HTR-8/SVneo (cell line): ENCODE measurements around the gene TRAPPC8.
"Not testable (repeated sequence)": the region's sequence is repeated elsewhere in the genome, so short reads cannot be mapped to it uniquely, and the experiment has no call there.

Experiments used
- DNase-seq: peaks from one replicate; pipeline ENCODE4 v3.0.0; 2011; ENCODE audit warnings: low spot score, mixed read lengths; ENCODE audit not compliant: insufficient read length
- FAIRE-seq: peaks from 2 replicates; lab custom pipeline; 2011; peaks lifted over from hg19 to GRCh38; lab: Jason Lieb, UNC

TRAPPC8 gene

DNA sequence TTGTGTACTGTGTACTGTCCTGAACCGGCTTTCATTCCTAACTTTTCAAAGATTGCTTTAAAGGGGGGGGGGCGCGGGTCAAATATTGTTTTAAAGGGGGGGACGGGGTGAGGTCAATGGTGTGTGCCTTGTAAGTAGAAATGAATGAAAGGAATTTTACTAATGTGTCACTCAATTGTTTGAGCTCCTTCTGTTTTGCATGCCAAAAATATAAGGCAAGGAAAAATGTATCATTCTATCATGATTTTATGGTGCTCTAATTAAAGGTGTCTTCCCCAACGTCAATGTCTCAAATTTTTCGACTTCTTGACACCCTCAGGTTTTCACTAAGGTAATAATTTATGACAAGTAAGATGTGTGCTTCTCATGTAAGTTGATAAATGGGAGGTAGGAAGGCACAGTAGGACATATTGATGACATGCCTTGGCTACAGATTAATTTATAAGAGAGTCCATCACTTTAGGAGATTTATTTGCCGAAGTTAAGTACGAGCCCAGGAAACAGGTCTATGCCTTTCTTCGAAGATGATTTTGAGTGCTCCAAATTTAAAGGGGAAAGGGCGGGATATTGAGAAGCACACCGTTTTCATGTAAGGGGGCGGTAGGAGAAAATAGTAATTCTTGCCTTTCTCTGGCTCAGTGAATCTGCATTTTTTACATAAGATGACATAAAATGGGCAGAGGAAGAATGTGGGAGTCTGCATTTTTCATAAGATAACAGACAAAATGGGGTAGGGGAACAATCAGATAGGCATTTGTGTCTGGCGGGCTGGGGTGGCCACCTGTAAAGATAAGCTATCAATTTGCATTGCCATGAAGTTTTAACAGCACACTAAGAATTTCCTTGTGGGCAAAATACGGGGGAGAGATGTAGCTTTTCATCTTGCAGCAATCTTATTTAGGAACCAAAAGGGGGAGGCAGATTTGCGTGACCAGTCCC is 1.2 kb upstream of the TRAPPC8 start:
- FAIRE-seq, result no peak
- DNase-seq, result no peak

DNA sequence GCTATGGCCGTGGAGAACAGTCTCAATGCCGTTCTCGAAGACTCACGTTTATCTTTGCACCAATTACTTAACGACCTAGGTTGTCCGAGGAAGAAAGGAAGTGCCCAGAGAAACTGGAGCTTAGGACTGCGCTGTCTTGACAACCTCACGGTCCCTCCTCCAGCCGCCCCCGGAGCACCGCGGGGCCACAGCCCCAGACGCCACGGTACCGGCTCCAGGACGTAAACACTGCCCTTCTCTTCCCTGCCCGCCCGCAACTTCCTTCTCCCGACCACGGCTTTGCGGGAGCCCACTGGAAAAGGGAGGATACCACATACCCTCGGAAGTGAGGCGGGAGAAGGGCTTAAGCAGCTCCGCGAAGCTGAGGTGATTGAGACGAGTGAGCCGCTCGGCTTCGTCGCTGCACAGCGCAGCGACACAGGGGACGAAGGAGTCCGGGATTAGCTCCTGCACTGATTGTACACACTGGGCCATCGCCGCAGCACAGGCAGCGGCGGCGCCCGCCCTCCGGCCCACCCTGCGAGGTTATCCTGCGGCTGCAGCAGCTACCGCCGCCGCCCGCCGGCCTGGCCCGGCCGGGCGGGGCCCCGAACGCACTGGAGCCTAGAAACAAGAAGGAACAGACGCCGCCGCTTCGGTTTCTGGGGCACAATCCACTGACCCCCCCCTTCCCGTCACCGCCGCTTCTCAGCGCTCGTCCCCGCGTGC is 483 bp downstream of the TRAPPC8 start:
- FAIRE-seq (no peak), DNase-seq (peak; percentile 5)

DNA sequence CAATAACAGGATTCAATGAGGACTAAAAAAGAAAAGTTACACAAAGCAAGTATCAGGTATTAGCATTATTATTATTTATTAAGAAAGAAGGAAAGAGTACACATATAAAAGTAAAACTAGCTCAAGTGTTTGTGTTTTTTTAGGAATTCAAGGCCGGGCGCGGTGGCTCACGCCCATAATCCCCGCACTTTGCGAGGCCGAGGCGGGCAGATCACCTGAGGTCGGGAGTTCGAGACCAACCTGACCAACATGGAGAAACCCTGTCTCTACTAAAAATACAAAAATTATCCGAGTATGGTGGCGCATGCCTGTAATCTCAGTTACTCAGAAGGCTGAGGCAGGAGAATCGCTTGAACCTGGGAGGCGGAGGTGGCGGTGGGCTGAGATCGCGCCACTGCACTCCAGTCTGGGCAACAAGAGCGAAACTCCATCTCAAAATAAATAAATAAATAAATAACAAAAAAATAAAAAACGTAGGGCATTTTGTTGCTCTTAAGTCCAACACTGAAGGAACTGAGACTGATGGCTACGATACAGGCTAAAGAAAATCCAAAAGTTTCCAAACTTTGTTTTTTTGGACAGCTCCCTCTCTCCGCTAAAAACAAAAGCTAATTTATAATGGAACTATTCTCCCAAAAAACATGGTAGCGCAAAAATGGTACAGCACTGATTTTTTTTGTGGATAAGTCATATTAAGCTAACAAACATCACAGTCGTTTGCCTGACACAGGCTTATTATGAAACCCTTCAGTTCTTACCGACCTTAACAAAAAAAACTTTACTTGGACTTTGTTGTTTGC is 1.7 kb downstream of the TRAPPC8 start:
- DNase-seq (no peak), FAIRE-seq (no peak)

DNA sequence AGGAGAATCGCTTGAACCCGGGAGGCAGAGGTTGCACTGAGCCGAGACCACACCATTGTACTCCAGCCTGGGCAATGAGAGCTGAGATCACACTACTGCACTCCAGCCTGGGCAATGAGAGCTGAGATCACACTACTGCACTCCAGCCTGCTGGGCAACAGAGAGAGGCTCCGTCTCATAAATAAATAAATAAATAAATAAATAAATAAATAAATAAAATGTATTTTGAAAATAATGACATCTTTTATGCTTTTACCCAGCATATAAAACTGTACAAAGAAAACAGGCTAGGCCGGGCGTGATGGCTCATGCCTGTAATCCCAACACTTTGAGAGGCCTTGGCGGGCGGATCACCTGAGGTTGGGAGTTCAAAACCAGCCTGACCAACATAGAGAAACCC is 8.2 kb downstream of the TRAPPC8 start:
- not testable (repeated sequence) for DNase-seq, FAIRE-seq

DNA sequence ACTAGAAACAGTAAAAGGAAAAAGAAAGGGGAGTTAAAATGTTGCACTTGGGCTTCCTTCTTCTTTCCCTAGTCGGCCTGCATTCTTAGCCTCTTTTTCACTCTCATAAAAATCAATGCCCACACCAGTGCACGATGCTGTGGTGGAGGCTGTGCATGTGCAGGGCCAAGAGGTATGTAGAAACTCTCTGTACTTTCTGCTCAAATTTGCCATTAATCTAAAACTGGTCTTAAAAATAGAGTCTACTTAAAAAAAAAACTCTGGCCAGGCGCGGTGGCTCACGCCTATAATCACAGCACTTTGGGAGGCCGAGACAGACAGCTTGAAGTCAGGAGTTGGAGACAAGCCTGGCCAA is 11.1 kb downstream of the TRAPPC8 start:
- no peak for DNase-seq
- no peak for FAIRE-seq

DNA sequence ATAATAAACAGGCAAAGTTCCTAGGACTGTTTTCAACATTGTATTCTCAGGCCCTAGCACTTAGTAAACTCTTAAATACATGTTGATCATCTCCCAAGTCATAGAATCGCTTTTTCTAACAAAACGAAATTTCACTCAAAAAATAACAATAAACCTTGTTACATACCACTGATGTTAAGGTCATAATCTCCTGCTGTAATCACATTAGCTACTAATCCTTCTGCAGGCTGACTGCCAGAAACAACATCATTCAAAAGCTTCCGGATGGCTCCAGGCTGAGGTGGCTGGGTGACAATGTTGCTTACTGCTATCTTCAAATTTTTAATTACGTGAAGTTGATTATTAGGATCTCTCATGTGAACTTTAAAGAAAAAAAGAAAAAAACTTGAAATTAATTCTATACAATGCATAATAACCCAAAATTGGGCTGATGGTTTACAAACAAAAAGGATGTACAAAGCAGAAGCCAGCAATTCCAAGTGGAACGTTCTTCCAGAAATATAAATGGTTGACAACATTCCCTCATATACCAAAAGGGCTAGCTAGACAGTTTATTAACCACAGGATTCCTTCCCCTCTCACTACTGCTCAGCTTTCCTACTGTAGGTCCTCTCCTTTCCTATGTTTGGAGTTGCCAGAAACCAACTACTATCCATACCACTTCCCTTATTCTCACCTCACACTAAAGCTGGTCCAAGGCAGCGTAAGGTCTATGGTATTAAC is 11.6 kb downstream of the TRAPPC8 start:
- no peak for FAIRE-seq

DNA sequence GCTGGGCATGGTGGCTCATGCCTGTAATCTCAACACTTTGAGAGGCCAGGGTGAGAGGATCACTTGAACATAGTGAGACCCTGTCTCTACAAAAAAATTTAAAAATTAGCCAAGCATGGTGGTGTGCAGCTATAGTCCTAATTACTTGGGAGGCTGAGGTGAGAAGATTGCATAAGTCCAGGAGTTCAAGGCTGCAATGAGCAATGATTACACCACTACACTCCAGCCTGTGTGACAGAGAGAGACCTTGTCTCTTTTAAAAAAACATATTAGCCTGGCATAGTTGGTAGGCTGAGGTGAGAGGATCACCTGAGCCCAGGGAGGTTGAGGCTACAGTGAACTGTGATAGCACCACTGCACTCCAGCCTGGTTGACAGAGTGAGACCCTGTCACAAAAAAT is 13.7 kb downstream of the TRAPPC8 start:
- DNase-seq (no peak), FAIRE-seq (no peak)

More for the DNA sequence above, 11.6 kb downstream of the TRAPPC8 start:
- DNase-seq, result no peak

DNA sequence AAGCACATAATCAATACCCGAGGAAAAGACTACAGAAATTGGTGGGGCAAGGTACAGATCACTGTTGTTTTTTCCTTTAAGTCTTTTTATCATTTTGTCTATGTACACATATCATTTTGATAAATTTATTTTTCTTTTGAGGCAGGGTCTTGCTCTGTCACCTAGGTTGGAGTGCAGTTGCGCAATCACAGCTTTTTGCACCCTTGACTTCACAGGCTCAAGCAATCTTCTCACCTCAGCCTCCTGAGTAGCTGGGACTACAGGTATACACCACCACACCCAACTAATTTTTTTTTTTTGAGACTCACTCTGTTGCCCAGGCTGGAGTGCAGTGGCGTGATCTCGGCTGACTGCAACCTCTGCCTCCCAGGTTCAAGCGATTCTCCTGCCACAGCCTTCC is 15.9 kb downstream of the TRAPPC8 start:
- not testable (repeated sequence) for FAIRE-seq, DNase-seq

DNA sequence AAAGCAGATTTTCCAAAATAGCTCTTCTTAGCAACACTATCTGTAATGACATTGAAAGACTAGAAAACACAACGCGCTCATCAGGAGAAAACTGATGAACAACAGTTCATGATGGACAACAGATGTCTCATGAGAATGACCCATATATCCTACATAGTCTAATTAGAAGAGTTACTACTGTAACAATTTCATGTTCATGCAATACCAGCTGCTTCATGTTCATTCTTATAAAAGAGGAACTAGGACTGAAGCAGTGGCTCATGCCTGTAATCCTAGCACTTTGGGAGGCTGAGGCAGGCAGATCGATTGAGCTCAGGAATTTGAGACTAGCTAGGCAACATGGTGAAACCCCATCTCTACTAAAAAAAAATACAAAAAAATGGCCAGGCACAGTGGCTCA is 22.7 kb downstream of the TRAPPC8 start:
- FAIRE-seq, result no peak
- no peak for DNase-seq

DNA sequence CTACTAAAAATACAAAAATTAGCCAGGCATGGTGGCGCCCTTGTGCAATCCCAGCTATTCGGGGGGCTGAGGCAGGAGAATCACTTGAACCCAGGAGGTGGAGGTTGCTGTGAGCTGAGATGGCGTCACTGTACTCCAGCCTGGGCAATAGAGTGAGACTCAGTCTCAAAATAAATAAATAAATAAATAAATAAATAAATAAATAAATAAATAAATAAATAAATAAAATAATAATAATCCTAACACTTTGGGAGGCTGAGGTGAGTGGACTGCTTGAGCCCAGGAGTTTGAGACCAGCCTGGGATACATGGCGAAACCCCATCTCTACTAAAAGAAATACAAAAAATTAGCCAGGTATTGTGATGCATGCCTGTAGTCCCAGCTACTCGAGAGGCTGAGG is 23.6 kb downstream of the TRAPPC8 start:
- not testable (repeated sequence) for DNase-seq, FAIRE-seq

DNA sequence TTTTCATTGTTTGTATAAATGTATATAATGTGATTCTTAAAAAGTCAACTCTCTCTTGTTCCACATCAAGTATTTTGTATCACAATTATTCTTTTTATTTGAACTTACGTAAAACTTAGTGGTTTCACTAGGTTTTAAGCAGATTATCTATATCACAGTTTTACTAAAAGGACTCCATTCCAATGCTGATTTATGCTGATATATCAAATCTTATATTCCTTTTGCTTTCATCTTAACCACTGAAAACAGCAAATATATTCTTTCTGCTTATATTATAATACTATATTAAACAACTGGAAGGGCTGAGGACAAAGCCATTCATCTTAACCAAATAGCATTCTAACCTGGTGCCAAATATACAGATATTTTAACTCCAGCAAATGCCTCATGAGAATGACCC is 24.2 kb downstream of the TRAPPC8 start:
- no peak for FAIRE-seq

DNA sequence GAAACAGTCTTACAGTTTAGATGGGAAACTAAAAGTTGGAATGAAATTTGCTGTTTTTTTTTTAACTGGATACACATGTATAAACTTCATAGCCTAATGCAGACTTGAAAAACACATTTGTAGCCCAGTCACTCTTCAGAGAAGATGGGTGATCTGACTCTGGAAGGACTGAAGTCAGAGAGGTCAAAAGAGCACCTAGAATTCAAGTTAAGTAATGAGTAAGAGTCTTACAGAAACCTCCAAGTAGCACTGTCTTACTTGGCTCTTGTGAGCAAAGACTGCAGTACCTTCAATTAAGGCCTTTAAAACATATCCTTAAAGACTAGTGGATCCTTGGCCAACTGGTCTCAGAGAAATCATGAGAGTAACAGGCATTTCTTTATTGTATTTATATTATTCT is 41.9 kb downstream of the TRAPPC8 start:
- DNase-seq (no peak), FAIRE-seq (no peak)

More for the DNA sequence above, 24.2 kb downstream of the TRAPPC8 start:
- DNase-seq, result no peak

DNA sequence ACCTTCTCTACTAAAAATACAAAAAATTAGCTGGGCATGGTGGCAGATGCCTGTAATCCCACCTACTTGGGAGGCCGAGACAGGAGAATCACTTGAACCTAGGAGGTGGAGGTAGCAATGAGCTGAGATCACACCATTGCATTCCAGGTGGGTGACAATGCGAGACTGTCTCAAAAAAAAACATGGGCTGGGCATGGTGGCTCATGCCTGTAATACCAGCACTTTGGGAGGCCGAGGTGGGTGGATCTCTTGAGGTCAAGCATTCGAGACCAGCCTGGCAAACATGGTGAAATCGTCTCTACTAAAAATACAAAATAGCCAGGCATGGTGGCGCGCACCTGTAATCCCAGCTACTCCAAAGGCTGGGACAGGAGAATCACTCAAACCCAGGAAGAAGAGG is 43.2 kb downstream of the TRAPPC8 start:
- not testable (repeated sequence) for DNase-seq, FAIRE-seq

DNA sequence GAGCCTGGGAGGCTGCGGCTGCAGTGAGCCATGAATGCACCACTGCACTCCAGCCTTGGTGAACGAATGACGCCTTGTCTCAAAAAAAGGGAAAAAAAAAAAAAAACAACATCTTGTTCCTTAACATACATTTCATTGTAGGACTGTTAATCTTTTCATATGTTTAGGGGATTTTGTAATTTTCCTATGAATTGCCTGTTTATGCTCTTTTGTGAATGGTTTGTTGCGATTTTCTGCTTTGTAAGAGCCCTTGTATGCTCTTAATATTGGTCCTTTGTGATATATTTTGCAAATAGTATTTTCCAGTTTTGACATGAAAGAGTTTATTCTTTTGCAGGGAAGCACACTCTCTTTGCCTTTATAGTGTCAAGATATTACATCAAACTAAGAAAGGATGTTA is 50.0 kb downstream of the TRAPPC8 start:
- FAIRE-seq, result no peak
- no peak for DNase-seq

DNA sequence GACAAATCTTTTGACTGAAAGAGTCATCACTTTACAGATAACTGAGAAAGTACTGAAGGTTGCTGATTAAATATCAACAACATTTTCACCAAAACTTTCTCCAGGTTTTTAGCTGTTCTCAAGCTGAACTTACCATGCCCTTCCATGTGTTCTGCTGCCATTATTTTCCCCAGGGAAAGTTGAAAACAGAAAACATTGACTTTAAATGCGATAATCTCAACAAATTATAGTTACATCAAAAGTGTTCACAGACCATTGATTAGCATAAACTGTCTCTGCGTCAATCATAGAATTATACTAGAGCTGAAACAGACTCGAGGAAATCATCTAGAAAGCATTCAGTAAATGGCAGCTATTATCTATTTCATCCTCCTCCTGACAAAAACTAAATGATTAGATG is 51.4 kb downstream of the TRAPPC8 start:
- DNase-seq (no peak), FAIRE-seq (no peak)

DNA sequence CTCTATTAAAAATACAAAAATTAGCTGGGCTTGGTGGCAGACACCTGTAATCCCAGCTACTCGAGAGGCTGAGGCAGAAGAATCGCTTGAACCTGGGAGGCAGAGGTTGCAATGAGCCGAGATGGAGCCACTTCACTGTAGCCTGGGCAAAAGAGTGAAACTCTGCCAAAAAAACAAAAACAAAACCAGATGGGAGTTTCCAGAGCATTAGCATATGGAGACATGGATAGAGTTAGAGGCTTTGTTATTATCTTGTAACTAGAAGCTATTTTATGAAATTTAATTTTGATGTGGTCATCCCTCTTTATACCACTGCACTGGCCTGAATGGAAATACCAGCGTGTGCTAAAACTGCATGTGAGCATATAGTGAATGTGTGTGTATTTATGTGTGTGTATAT is 58.9 kb downstream of the TRAPPC8 start:
- DNase-seq (no peak), FAIRE-seq (no peak)

DNA sequence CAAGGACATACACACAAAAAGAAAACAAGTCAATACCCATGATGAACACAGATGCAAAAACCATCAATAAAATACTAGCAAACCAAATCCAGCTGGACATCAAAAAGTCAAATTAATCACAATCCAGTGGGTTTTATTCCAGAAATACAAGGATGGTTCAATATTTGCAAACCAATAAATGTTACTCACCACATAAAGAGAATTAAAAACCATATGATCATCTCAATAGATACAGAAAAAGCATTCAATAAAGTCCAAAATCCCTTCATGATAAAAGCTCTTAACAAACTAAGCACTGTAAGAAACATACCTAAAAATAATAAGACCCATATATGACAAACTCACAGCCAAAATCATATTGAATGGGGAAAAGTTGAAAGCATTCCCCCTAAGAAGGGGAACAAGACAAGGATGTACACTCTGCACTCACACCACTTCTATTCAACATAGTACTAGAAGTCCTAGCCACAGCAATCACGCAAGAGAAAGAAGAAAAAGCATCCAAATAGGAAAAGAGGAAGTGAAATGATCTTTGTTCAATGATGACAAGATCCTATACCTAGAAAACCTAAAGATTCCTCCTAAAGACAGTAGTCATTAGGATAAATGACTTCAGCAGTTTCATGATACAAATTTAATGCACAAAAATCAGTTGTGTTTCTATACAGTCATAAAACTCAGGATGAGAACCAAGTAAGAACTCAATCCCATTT is 62.6 kb downstream of the TRAPPC8 start:
- no peak for FAIRE-seq
- DNase-seq, result no peak

DNA sequence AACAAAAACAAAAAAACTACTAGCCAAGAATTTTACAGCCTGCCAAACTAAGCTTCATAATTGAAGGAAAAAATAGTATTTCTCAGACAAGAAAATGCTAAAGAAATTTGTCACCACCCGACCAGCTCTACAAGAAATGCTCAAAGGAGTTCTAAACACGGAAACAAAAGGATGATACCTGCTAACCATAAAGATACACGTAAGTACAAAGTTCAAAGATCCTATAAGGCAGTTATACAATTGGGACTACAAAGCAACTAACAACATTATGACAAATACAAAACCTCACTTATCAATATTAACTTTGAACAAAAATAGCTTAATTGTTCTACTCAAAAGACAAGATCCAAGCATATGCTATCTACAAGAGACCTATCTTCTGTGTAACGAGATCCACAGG is 64.6 kb downstream of the TRAPPC8 start:
- DNase-seq (no peak), FAIRE-seq (no peak)

DNA sequence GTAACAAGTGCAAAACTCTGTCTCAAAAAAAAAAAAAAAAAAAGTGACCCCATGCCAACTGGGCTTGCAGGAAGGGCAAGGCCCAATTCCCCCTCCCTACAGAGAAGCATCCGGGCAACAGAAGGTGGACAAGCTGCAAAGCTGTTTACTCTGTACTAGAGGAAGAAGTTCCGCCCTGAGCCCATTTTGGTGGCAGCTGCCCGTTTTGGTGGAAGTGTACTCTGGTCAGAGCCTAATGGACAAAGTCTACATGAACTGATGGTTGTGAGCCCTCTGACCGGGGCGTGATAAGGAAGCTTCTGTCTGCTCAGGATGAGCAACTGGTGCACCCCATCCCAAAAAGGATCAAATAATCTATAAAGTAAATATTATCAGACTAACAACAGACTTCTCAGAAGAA is 65.0 kb downstream of the TRAPPC8 start:
- FAIRE-seq, result no peak
- no peak for DNase-seq
